A549 (cell line): ENCODE data around the gene WWP2.

Experiments
- CHD2 ChIP-seq: fragments of 150-350 bp; IDR thresholded peaks from 2 replicates; pipeline ENCODE4 v1.6.1; 2014; ENCODE audit warnings: low read length; ENCODE audit not compliant: partially characterized antibody
- EP300 ChIP-seq, 2 experiments: fragments of >200 bp; sonication (Bioruptor Twin); formaldehyde crosslinking; IDR thresholded peaks; 2 replicates in 1 of 2; 3 replicates in 1 of 2; pipeline ENCODE4 v1.6.1; 2016 to 2017
- POLR2A ChIP-seq: IDR thresholded peaks from 2 replicates; pipeline ENCODE4 v1.6.1; 2012; ENCODE audit warnings: mild to moderate bottlenecking, low read length

- no peak for TF ChIP-seq POLR2A
- TF ChIP-seq EP300 (IDR thresholded peaks at IDR 0.05): no peak
- no peak for TF ChIP-seq CHD2
Observed at GRCh38 chr16:69762814-69763598, 874 bp downstream of the WWP2 start.
